Stimulated activated memory B cell treated with anti-CD40 and anti-IgM and Interleukin-4, amounts not matched to agents 10 μg/mL and 1 μg/mL and 100 μg/mL, for 72 hours (primary cell): ENCODE measurements around the gene LCK.

ENCODE experiments used
- ATAC-seq: fragments of 150-1000 bp; cut with Tn5 transposase; 2 replicates; pipeline ENCODE4 v1.10.0; 2021
- H3K27ac Mint-ChIP-seq: one replicate; pipeline ENCODE4 v1.8.0; 2022; ENCODE audit warnings: mild to moderate bottlenecking, mixed read lengths
- H3K27me3 Mint-ChIP-seq: one replicate; pipeline ENCODE4 v1.8.0; 2022; ENCODE audit warnings: mixed read lengths
- H3K36me3 Mint-ChIP-seq: one replicate; pipeline ENCODE4 v1.8.0; 2022; ENCODE audit warnings: mixed read lengths
- H3K4me1 Mint-ChIP-seq: one replicate; pipeline ENCODE4 v1.8.0; 2022; ENCODE audit warnings: mixed read lengths
- H3K4me3 Mint-ChIP-seq: one replicate; pipeline ENCODE4 v1.8.0; 2022; ENCODE audit warnings: mild to moderate bottlenecking, moderate library complexity, mixed read lengths
- H3K9me3 Mint-ChIP-seq: one replicate; pipeline ENCODE4 v1.8.0; 2022; ENCODE audit warnings: mixed read lengths

LCK gene

GRCh38 chr1:32228771-32229170 is 22.3 kb upstream of the LCK start:
- no peaks in the 10 kb centered on the region for H3K27me3 Mint-ChIP-seq
- no peak for ATAC-seq
- peaks cover 17% of the 10 kb centered on the region for H3K4me1 Mint-ChIP-seq
- H3K9me3 Mint-ChIP-seq: no peaks in the 10 kb centered on the region
- no peak overlapping the region for H3K4me3 Mint-ChIP-seq
- H3K27ac Mint-ChIP-seq: peak overlapping the region; percentile 38
- H3K36me3 Mint-ChIP-seq: peaks cover 53% of the 10 kb centered on the region

GRCh38 chr1:32231843-32232432 is 19.1 kb upstream of the LCK start:
- Mint-ChIP-seq H3K27me3 (no peaks in the 10 kb centered on the region), H3K4me3 (no peak overlapping the region), H3K36me3 (peaks cover 39% of the 10 kb centered on the region), H3K27ac (peak overlapping the region; percentile 3), H3K4me1 (peaks cover 6% of the 10 kb centered on the region), H3K9me3 (no peaks in the 10 kb centered on the region)
- no peak for ATAC-seq

- peaks cover 3% of the 10 kb centered on the region for H3K4me1 Mint-ChIP-seq
- H3K27me3 Mint-ChIP-seq: no peaks in the 10 kb centered on the region
- H3K27ac Mint-ChIP-seq: peak overlapping the region; percentile 3
- H3K36me3 Mint-ChIP-seq: peaks cover 34% of the 10 kb centered on the region
- no peak for ATAC-seq
- H3K4me3 Mint-ChIP-seq: no peak overlapping the region
- no peaks in the 10 kb centered on the region for H3K9me3 Mint-ChIP-seq
Measured at GRCh38 chr1:32232558-32233304, 18.3 kb upstream of the LCK start.

- Mint-ChIP-seq H3K36me3 (peaks cover 18% of the 10 kb centered on the region), H3K4me1 (peaks cover 8% of the 10 kb centered on the region), H3K27me3 (no peaks in the 10 kb centered on the region), H3K4me3 (no peak overlapping the region), H3K27ac (no peak overlapping the region), H3K9me3 (no peaks in the 10 kb centered on the region)
- no peak for ATAC-seq
Measured at GRCh38 chr1:32234792-32235191, 16.3 kb upstream of the LCK start.

- no peak for ATAC-seq
- Mint-ChIP-seq H3K9me3 (no peaks in the 10 kb centered on the region), H3K4me1 (peaks cover 34% of the 10 kb centered on the region), H3K36me3 (no peaks in the 10 kb centered on the region), H3K27ac (peak overlapping the region; percentile 54), H3K4me3 (peak overlapping the region; percentile 57), H3K27me3 (no peaks in the 10 kb centered on the region)
Measured at GRCh38 chr1:32239337-32239736, 11.7 kb upstream of the LCK start.

GRCh38 chr1:32239790-32240139 is 11.3 kb upstream of the LCK start:
- H3K27ac Mint-ChIP-seq: peak overlapping the region; percentile 81
- H3K9me3 Mint-ChIP-seq: no peaks in the 10 kb centered on the region
- H3K4me1 Mint-ChIP-seq: peaks cover 34% of the 10 kb centered on the region
- no peaks in the 10 kb centered on the region for H3K36me3 Mint-ChIP-seq
- H3K4me3 Mint-ChIP-seq: peak overlapping the region; percentile 90
- H3K27me3 Mint-ChIP-seq: no peaks in the 10 kb centered on the region
- ATAC-seq: no peak

- Mint-ChIP-seq H3K36me3 (no peaks in the 10 kb centered on the region), H3K4me1 (peaks cover 34% of the 10 kb centered on the region), H3K4me3 (peak overlapping the region; percentile 90), H3K27ac (peak overlapping the region; percentile 81), H3K27me3 (no peaks in the 10 kb centered on the region), H3K9me3 (no peaks in the 10 kb centered on the region)
- ATAC-seq: peak; percentile 86
Measured at GRCh38 chr1:32240140-32240951, 10.7 kb upstream of the LCK start.

GRCh38 chr1:32241001-32241763 is 9.9 kb upstream of the LCK start:
- ATAC-seq: peak; percentile 77
- Mint-ChIP-seq H3K27me3 (no peaks in the 10 kb centered on the region), H3K27ac (peak overlapping the region; percentile 81), H3K9me3 (no peaks in the 10 kb centered on the region), H3K4me3 (peak overlapping the region; percentile 90), H3K4me1 (peaks cover 37% of the 10 kb centered on the region), H3K36me3 (no peaks in the 10 kb centered on the region)

- no peaks in the 10 kb centered on the region for H3K27me3 Mint-ChIP-seq
- peaks cover 48% of the 10 kb centered on the region for H3K4me1 Mint-ChIP-seq
- ATAC-seq: no peak
- H3K27ac Mint-ChIP-seq: peak overlapping the region; percentile 81
- no peak overlapping the region for H3K4me3 Mint-ChIP-seq
- H3K36me3 Mint-ChIP-seq: no peaks in the 10 kb centered on the region
- no peaks in the 10 kb centered on the region for H3K9me3 Mint-ChIP-seq
Measured at GRCh38 chr1:32242341-32242851, 8.7 kb upstream of the LCK start.

GRCh38 chr1:32246888-32247273 is 4.2 kb upstream of the LCK start, which contains the start of gene FAM167B:
Gene FAM167B, plus strand, starts transcription at chr1:32247222. Its CDS starts 200 bp downstream, at chr1:32247422.
- no peak for ATAC-seq
- Mint-ChIP-seq H3K36me3 (no peaks in the 10 kb centered on the region), H3K4me3 (peak within 1 kb of the TSS; percentile 45), H3K27me3 (no peaks in the 10 kb centered on the region), H3K4me1 (peaks cover 69% of the 10 kb centered on the region), H3K9me3 (no peaks in the 10 kb centered on the region), H3K27ac (peak within 1 kb of the TSS; percentile 94)

- H3K4me1 Mint-ChIP-seq: peaks cover 69% of the 10 kb centered on the region
- H3K9me3 Mint-ChIP-seq: no peaks in the 10 kb centered on the region
- ATAC-seq: no peak
- H3K4me3 Mint-ChIP-seq: no peak overlapping the region
- no peaks in the 10 kb centered on the region for H3K27me3 Mint-ChIP-seq
- peak overlapping the region; percentile 94 for H3K27ac Mint-ChIP-seq
- H3K36me3 Mint-ChIP-seq: no peaks in the 10 kb centered on the region
Measured at GRCh38 chr1:32247452-32247851, 3.6 kb upstream of the LCK start.

- peaks cover 73% of the 10 kb centered on the region for H3K4me1 Mint-ChIP-seq
- no peaks in the 10 kb centered on the region for H3K9me3 Mint-ChIP-seq
- H3K27ac Mint-ChIP-seq: peak overlapping the region; percentile 94
- H3K4me3 Mint-ChIP-seq: peak overlapping the region; percentile 45
- H3K36me3 Mint-ChIP-seq: no peaks in the 10 kb centered on the region
- ATAC-seq: peak; percentile 28
- no peaks in the 10 kb centered on the region for H3K27me3 Mint-ChIP-seq
Measured at GRCh38 chr1:32247983-32248889, 2.8 kb upstream of the LCK start.

- Mint-ChIP-seq H3K9me3 (no peaks in the 10 kb centered on the region), H3K27me3 (no peaks in the 10 kb centered on the region), H3K36me3 (no peaks in the 10 kb centered on the region), H3K27ac (peak overlapping the region; percentile 94), H3K4me3 (peak overlapping the region; percentile 45), H3K4me1 (peaks cover 86% of the 10 kb centered on the region)
- ATAC-seq: peak; percentile 91
Measured at GRCh38 chr1:32249831-32250525, 1.1 kb upstream of the LCK start.
